Urothelium cell line (cell line): ENCODE data around the gene TMC1.
"Not testable (repeated sequence)": the region's sequence is repeated elsewhere in the genome, so short reads cannot be mapped to it uniquely, and the experiment has no call there.

Experiments used
- DNase-seq: peaks from one replicate; pipeline ENCODE4 v3.0.0; 2011; ENCODE audit warnings: low spot score, mixed read lengths
- FAIRE-seq: peaks from 2 replicates; lab custom pipeline; 2011; peaks lifted over from hg19 to GRCh38; lab: Jason Lieb, UNC

Gene TMC1

GRCh38 chr9:72521416-72521815 is at the start of gene TMC1:
TSS of gene TMC1 (plus strand) at chr9:72521608. CDS start at chr9:72648649, 127,041 bp downstream.
- DNase-seq, FAIRE-seq: not testable (repeated sequence)

- FAIRE-seq (no peak), DNase-seq (no peak)
Observed at GRCh38 chr9:72473474-72474261, 47.7 kb upstream of the TMC1 start.

GRCh38 chr9:72474676-72475075 is 46.7 kb upstream of the TMC1 start:
- FAIRE-seq (no peak), DNase-seq (no peak)

DNA sequence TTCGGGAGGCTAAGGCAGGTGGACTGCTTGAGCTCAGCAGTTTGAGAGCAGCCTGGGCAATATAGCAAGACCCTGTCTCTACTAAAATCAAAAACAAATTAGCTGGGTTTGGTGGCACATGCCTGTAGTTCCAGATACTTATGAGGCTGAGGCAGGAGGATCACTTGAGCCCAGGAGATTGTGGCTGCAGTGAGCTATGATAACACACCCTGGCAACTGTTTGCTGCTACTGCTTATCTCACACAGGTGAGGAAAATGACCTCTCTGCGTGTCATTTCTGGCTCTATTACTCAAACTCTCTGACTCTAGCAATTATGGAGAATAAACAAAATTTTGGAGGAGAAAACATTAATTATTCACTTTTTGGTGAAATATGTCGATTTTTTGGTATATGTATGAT is 45.3 kb upstream of the TMC1 start:
- DNase-seq (no peak), FAIRE-seq (no peak)

- FAIRE-seq (peak; percentile 9), DNase-seq (peak; percentile 85)
Observed at GRCh38 chr9:72476617-72477437, 44.6 kb upstream of the TMC1 start.

DNA sequence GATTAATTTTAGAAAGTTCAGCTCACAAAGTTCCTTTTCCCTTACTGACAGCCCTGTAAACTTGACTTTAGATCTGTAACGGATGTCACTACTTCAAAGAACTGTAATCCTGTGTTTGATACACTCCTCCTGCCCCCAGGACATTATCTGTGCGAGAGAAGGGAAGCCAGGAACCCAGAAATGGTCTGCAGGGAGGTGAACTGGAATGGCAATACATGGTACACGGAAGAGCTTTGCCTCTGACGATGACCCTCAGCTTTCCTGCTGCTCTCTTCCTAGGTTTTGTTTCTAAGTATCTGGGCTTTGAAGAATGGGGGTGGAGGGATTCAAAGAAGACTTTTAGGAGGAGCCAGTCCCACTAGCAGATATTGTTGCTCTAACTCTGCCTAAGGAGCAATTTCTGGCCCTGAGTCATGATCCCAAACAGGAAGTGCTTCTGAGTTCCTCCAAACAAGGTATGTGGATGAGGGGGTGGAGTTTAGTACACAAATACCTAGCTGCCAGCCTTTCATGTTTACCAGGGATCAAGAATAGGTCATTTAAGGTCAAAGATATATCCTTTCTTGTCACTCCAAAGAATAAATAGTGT is 43.4 kb upstream of the TMC1 start:
- no peak for FAIRE-seq
- DNase-seq: peak; percentile 84

DNA sequence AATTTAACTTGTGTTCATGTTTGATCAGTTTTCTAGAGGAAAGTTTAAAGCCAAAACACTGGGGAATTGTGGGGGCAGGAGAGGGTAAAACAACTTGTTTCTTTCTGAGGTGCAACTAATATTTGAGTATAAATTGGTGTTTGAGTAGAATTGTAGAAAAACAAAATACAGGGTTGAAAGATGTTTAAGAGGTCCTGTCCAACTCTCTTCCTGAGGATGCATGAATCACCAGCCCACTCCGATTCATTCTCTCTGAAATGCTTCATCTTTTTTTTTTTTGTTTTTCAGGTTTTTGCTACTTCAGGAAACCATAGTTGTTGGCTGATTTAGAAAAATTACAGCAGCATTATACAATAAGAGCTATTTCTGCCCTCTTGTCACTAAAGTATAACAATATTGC is 42.4 kb upstream of the TMC1 start:
- no peak for FAIRE-seq
- peak; percentile 21 for DNase-seq

- DNase-seq, FAIRE-seq: not testable (repeated sequence)
Observed at GRCh38 chr9:72480261-72480660, 41.1 kb upstream of the TMC1 start.

DNA sequence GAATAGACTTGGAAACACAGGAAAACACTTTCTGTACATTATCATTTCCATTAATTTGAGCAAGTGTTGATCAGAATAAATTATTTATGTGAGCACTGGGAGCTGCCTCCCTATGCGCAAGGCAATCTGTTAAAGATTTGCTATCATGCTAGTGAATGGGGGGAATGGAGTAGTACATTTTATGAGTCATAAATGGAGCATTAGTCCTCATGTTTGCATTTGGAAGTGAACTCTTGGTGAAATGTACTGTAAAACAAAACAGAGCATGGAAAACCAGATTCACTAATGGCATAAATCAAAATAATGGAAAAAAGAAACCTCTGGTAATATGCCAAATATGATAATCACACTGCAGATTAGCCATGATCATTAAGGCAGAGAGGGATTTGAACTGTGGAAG is 40.5 kb upstream of the TMC1 start:
- DNase-seq (no peak), FAIRE-seq (no peak)

GRCh38 chr9:72485821-72486593 is 35.4 kb upstream of the TMC1 start:
- DNase-seq: peak; percentile 14
- FAIRE-seq: no peak

DNA sequence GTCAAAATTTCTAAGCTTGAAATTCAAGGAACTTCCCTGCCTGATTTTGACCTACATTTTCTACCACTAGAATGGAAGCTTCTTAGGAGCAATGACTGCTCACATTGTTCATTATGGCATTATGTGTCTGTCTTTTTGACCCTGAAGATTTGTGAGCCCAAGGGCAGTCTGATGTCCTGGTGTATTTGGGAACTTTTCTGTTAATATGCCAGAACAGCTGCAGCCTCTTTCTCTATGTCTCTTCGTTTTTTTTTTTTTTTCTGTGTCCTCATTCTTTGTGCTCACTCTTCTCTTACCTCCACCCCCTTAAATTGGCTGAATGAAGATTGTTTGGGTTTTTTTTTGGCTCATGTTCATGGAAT is 34.8 kb upstream of the TMC1 start:
- FAIRE-seq (no peak), DNase-seq (no peak)

DNA sequence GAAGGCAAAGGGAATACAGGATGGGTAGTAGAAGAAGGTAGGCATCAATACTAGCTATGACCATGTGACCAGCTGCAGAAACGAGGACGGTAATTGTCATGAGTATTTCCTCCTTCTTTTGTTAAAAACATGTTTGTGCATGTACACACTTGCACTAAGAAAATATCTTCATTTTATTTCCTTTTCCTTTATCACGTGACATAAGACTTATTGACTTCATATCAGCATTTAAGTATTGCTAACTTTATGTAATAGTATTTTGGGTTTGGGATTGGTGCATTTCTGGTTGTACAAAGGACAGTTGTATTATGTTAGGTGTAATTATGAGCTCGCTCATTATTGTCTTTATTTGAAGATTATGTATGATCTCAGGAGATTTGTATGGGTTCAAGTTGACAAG is 33.7 kb upstream of the TMC1 start:
- FAIRE-seq, DNase-seq: not testable (repeated sequence)

- FAIRE-seq: no peak
- no peak for DNase-seq
Observed at GRCh38 chr9:72489986-72490385, 31.4 kb upstream of the TMC1 start.

DNA sequence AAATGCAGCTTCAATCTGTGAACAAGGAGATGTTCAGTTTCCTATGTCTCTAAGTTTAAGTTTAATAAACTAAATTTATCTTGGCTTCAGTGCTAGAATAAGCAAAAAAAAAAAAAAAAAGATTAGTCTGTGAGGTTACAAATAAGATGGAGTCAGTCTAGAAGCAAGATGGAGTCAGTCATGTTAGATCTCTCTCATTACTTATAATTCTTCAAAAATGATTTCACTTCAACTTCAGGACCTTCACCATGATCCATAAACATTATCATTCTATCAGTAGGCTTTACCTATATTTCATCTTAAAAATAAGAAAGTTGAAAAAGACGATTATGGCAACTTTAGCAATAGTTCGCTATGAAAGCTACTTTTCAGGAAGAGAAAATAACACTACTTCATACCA is 30.2 kb upstream of the TMC1 start:
- DNase-seq (no peak), FAIRE-seq (no peak)

- DNase-seq: no peak
- no peak for FAIRE-seq
Observed at GRCh38 chr9:72494051-72494450, 27.4 kb upstream of the TMC1 start.

- no peak for FAIRE-seq
- DNase-seq: no peak
Observed at GRCh38 chr9:72497447-72498046, 23.9 kb upstream of the TMC1 start.

DNA sequence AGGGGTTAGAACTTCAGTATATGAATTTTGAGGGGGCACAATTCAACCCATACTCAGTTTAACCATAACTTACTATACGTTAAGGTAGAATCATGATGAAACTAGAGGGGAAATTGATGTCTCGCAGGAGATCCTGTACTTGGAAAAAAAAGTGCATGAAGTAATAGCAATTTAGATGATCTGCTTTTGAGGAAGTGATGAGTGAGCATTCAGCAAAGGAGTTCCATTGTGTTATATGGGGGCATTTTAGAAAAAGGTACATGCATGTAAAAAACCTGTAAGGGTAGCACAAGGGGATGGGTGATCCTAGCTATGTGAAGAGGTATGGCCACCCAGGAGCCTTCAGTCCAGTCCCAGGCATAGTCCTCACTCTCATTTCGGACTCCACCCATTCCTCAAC is 14.8 kb upstream of the TMC1 start:
- no peak for DNase-seq
- no peak for FAIRE-seq

- FAIRE-seq: no peak
- DNase-seq: no peak
Observed at GRCh38 chr9:72509053-72509452, 12.4 kb upstream of the TMC1 start.

- DNase-seq (peak; percentile 13), FAIRE-seq (no peak)
Observed at GRCh38 chr9:72509635-72510034, 11.8 kb upstream of the TMC1 start.

DNA sequence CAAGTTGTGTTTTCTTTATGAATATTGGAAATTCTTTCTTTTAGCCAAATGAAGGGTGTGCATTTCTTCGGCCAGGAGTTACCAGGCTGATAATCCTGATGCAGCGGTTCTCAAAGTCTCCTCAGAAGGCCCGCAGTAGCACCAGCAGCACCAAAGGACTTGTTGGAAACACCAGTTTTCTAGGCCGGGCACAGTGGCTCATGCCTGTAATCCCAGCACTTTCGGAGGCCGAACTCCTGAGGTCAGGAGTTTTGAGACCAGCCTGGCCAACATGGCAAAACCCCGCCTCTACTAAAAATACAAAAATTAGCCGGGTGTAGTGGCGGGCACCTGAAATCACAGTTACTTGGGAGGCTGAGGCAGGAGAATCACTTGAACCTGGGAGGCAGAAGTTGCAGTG is 397 bp upstream of the TMC1 start:
- not testable (repeated sequence) for DNase-seq, FAIRE-seq
